ENCODE results near the gene KCP. TPM values are rescaled to one million over a fixed set of nuclear protein-coding genes. Genes with fewer than 3 reads are reported as not detected.

The KCP gene
- total and polyA plus RNA-seq, 2 donors (not counting 1 experiment from before 2014, with no cell fraction given): 2.3 to 3.8 TPM

DNA sequence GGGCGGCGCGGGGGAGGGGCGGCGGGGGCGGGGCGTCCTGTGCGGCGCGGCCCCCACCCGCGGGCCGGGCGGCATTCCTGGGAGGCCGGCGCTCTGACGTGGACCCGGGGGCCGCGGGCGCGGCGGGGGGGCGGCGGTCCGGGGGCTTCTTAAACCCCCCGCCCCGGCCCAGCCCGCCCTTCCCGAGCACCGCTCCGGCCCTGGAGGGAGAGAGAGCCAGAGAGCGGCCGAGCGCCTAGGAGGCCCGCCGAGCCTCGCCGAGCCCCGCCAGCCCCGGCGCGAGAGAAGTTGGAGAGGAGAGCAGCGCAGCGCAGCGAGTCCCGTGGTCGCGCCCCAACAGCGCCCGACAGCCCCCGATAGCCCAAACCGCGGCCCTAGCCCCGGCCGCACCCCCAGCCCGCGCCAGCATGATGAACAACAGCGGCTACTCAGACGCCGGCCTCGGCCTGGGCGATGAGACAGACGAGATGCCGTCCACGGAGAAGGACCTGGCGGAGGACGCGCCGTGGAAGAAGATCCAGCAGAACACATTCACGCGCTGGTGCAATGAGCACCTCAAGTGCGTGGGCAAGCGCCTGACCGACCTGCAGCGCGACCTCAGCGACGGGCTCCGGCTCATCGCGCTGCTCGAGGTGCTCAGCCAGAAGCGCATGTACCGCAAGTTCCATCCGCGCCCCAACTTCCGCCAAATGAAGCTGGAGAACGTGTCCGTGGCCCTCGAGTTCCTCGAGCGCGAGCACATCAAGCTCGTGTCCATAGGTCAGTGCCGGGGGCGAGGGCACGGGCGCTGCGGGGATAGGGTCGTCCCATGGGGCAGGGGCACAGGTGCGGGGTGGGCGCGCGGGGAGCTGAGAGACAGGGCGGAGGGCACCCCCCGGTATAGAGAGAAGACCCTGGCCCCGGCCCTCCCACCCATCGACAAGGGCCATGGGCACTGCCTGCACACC lies 80.0 kb downstream of the KCP start, which contains the start of gene FLNC:
Gene FLNC (plus strand): TSS at position 176 of the 947 bp plus-strand sequence. CDS start 232 bp downstream, at position 408.
- Histone ChIP-seq H3K4me1 (ENCODE audit: control insufficient read depth in 2 of 2, insufficient read depth in 2 of 2, low read length in 2 of 2) (peaks cover 31 to 32% of the 10 kb centered on the region in 2 donors), H3K4me2 (replicated peaks; ENCODE audit: low read depth, low read length, poor library complexity, severe bottlenecking) (peak within 1 kb of the TSS; percentile 94), H3K27ac (ENCODE audit: low read length in 2 of 2) (no peak within 1 kb of the TSS), H3K79me2 (ENCODE audit: control insufficient read depth, insufficient read depth, low read length) (no peaks in the 10 kb centered on the region), H4K20me1 (ENCODE audit: control insufficient read depth, insufficient read depth, low read length, poor library complexity, severe bottlenecking) (no peaks in the 10 kb centered on the region), H3K9ac (ENCODE audit: low read length) (peak within 1 kb of the TSS; percentile 58), H3K4me3 (ENCODE audit: control extremely low read depth in 1 of 5, extremely low read depth in 1 of 5, insufficient read depth in 1 of 5, low read depth in 2 of 5, low read length in 4 of 5) (peak within 1 kb of the TSS; percentile 28 to 60 (median 45)), H3K36me3 (replicated peaks in 1 of 2; ENCODE audit: control extremely low read depth in 1 of 2, control insufficient read depth in 1 of 2, extremely low read depth in 1 of 2, insufficient read depth in 2 of 2, low read length in 1 of 2) (no peaks in the 10 kb centered on the region), H3K9me3 (ENCODE audit: control extremely low read depth in 1 of 3, control insufficient read depth in 2 of 3, insufficient read depth in 1 of 3, low read length in 2 of 3) (peaks cover 0 to 7% (median 0%) of the 10 kb centered on the region in 3 donors), H2AFZ (ENCODE audit: insufficient read depth, low read depth, low read length, poor library complexity, severe bottlenecking) (peak within 1 kb of the TSS; percentile 69), H3K27me3 (replicated peaks in 1 of 4; ENCODE audit: control extremely low read depth in 1 of 4, control insufficient read depth in 3 of 4, insufficient read depth in 4 of 4, low read length in 3 of 4) (peaks cover 0 to 52% (median 20%) of the 10 kb centered on the region in 4 experiments)
- TF ChIP-seq, protein P1, sequence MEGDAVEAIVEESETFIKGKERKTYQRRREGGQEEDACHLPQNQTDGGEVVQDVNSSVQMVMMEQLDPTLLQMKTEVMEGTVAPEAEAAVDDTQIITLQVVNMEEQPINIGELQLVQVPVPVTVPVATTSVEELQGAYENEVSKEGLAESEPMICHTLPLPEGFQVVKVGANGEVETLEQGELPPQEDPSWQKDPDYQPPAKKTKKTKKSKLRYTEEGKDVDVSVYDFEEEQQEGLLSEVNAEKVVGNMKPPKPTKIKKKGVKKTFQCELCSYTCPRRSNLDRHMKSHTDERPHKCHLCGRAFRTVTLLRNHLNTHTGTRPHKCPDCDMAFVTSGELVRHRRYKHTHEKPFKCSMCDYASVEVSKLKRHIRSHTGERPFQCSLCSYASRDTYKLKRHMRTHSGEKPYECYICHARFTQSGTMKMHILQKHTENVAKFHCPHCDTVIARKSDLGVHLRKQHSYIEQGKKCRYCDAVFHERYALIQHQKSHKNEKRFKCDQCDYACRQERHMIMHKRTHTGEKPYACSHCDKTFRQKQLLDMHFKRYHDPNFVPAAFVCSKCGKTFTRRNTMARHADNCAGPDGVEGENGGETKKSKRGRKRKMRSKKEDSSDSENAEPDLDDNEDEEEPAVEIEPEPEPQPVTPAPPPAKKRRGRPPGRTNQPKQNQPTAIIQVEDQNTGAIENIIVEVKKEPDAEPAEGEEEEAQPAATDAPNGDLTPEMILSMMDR (IDR thresholded peaks at IDR 0.05): no peak
- TF ChIP-seq EZH2 (IDR thresholded peaks at IDR 0.05; ENCODE audit: borderline replicate concordance, insufficient read depth, low read depth, low read length, poor library complexity, severe bottlenecking): no peak
- WGBS (ENCODE audit: insufficient coverage): 2% methylated on average over 105 of the region's 109 CpGs
- DNase-seq: peak; percentile 67
- H3K4me3 Mint-ChIP-seq: peak within 1 kb of the TSS; percentile 87
- H3K9me3 Mint-ChIP-seq (ENCODE audit: insufficient read depth): no peaks in the 10 kb centered on the region
- CTCF ChIA-PET: no interaction called here
- peaks cover 20% of the 10 kb centered on the region for H3K4me1 Mint-ChIP-seq
- peak within 1 kb of the TSS; percentile 10 for H3K27ac Mint-ChIP-seq
- intact Hi-C loops (cut with micrococcal nuclease): no loop called here
- POLR2A ChIA-PET: no interaction called here
- ATAC-seq (ENCODE audit: low read depth): peak; percentile 44
- peaks cover 47% of the 10 kb centered on the region for H3K27me3 Mint-ChIP-seq
